GM21825 (cell line): ENCODE results near the gene LNPEP.

ENCODE experiments used
- ATAC-seq: cut with Tn5 transposase; IDR thresholded peaks from one replicate; pipeline ENCODE4 v1.9.1; 2021; ENCODE audit warnings: mild to moderate bottlenecking, moderate library complexity; ENCODE audit not compliant: unreplicated experiment

Gene LNPEP

GRCh38 chr5:96935559-96936430 lies at the start of gene LNPEP:
LNPEP (plus strand) TSS chr5:96936080; CDS start chr5:96936156, 76 bp downstream.
- peak; percentile 51 for ATAC-seq

- ATAC-seq, result no peak
Measured at GRCh38 chr5:96893342-96893741, 42.5 kb upstream of the LNPEP start.

DNA sequence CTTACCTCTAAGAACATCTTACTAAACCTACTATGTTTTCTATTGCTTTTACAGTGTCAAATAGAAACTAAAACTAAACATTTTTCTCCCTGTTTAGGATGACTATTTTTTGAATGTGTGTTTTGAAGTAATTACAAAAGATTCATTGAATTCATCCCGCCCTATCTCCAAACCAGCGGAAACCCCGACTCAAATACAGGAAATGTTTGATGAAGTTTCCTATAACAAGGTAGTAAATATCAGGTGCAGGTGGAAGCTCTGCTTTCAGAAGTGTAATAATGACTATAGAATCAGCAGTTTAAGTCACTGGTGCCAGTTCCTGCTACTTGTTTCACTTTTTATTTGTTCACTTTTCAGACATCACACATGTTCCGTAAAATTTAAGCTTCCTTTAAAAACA lies 39.6 kb upstream of the LNPEP start:
- peak; percentile 74 for ATAC-seq

DNA sequence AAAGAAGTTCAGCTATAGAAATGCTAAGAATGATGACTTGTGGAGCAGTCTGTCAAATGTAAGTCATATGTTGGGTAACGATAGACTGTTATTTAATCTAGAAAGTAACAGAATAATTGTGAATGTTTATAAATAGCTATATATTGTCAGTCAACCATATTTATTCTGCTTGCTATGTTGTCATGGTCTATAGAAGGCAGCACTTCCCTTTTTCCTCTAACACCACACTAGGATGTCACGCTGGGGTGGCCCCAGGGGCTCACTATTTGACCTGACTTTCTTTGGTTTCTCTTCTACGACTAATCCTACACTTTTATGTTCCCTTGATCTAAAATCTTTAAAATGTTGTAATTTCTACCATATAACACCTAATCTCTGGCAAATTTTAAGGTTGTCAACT lies 39.1 kb upstream of the LNPEP start:
- ATAC-seq, result peak; percentile 91

DNA sequence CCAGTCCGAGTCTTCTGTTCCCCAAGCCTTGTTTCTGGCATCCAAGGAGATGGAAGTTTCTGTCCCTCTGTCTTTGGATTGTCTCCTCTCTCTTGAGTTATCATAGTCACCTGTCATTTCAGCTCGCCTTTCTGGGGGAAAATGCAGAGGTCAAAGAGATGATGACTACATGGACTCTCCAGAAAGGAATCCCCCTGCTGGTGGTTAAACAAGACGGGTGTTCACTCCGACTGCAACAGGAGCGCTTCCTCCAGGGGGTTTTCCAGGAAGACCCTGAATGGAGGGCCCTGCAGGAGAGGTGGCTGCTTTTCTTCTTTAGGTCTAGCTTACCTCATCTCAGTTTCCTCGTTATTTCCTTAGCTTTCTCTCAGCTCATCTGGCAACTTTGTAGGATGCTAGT lies 34.5 kb upstream of the LNPEP start:
- ATAC-seq, result no peak

- no peak for ATAC-seq
Measured at GRCh38 chr5:96901841-96902240, 34.0 kb upstream of the LNPEP start.

DNA sequence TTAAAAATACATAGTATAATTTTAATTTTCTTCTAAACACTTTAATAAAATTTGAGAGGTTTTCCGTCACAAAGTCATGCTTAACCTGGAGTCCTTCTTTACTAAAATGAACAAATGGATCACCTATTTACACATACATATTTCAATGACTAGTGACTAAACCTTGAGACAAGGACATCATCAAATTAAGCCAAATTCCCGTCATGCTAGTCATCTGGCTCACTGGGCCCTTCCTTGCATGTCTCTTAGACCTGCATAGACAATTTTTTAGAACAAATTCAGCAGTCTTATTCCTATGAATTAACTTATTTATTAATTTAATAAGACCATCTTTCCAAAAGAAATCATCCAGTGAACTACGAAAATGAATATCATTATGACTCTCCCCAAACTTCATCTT lies 33.0 kb upstream of the LNPEP start:
- no peak for ATAC-seq

- no peak for ATAC-seq
Measured at GRCh38 chr5:96903300-96903699, 32.6 kb upstream of the LNPEP start.

GRCh38 chr5:96904054-96904931 lies 31.6 kb upstream of the LNPEP start:
- ATAC-seq, result no peak

DNA sequence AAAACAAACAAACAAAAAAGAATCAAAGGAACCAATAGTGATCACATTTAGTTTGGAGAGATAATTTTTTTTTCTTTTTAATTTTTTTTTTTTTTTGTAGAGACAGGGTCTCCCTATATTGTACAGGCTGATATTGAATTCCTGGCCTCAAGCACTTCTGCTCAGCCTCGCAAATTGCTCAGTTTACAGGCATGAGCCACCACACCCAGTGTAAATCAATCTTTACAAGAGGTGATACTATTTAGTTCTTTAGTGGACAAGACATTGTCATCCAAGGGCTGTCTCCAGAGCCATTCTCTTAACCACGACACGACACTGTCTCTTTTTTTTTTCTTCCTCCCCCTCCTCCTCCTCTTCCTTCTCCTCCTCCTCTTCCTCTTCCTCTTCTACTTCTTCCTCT lies 30.0 kb upstream of the LNPEP start:
- no peak for ATAC-seq

DNA sequence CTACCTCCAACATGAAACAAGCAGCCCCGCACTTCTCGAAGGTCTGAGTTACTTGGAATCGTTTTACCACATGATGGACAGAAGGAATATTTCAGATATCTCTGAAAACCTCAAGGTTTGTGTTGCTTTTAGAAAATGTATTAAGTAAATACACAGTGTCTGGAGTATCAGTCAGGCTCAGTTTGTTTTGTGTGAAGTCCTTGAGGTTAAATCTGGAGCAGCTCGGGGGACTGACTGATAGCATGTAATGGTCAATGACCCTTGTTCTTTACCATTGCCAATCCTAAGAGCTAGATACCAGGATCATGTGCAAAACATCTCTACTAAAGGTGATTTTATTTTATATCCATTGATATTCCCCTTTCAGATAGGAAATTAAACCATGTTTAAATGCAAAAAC lies 26.9 kb upstream of the LNPEP start:
- ATAC-seq, result no peak

DNA sequence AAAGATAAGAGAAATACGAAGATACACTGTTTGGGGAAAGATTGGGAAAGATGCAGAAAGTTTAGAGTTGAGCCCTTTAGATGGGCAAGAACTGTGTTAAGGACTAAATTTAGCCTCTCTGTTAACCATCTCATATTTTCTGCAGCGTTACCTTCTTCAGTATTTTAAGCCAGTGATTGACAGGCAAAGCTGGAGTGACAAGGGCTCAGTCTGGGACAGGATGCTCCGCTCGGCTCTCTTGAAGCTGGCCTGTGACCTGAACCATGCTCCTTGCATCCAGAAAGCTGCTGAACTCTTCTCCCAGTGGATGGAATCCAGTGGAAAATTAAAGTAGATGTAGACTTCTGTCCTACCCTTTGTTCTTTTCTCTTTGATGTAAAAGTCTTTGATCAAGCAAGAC lies 26.4 kb upstream of the LNPEP start:
- no peak for ATAC-seq

DNA sequence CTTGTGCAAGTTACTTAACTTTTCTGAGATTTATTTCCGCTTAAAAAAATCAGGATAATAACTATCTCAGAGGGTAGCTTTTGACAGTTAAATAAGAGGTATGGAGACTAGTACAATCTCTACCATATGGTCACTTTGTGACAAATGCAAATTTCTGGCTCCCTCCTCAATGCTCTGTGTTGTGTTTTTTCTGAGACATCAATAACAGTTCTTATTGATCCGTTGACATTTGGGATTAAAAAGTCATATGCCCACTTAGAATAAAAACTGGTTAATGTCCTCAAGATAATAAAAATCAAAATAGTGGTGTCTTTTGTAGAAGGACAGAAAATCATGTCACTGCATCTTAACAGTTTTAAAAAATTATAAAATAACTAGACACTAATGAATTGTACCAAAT lies 24.7 kb upstream of the LNPEP start:
- ATAC-seq, result no peak

DNA sequence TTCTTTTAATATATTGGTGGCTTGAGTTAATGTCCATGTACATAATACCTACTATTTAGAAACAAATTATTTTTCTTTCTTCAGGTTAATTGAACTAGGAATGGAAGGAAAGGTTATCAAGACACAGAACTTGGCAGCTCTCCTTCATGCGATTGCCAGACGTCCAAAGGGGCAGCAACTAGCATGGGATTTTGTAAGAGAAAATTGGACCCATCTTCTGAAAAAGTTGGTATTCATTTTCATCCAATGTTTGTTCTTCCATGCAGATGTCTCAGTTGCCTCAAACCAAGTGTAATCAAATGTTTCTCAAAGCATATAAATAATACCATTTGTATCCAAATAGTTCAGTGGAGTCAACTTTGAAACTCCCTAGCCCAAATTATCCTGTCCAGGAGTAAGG lies 22.6 kb upstream of the LNPEP start:
- ATAC-seq, result no peak

DNA sequence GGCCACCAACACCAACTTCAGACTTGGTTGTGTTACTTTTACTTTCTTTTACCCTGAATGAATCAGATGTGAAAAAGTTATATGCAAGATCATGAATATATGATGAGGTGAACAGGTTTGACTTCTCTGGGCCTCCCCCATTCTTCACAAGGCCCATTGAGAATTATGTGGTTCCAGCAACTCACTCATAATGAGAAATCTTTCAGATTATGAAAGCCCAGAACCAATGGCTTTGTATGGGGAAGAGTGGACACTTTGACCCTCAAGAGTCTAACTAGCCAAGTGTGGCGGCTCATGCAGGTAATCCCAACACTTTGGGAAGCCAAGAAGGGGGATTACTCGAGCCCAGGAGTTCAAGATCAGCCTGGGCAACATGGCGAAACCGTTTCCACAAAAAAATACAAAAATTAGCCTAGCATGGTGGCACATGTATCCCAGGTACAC lies 16.1 kb upstream of the LNPEP start:
- peak; percentile 63 for ATAC-seq

DNA sequence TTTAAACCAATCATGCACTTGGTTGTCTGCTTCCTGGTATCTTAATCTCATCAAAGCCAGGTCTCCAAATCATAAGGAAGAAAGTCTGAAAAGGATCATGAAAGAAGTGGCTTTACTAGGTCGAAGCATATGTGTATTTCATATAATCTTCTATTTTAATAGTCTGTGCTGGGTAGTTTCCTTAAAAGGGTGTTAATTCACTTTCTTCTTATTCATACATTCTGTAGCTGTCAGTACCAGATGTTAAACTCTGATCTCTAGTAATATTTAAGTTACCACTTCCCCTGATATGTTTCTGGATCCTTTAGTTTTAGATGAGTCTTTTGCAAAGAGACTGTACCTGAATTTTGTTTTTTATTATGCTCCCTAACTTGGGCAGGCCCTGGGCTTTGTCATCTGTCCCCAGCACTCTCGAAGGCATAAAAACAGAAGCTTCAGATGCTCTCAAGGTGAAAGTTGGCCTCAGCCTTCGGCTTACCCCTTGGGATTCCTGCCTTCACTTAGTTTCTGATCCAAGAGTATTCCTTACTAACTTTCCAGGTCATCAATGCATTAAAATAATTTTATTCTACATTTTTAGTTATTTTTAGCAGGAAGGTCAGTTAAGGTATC lies 15.0 kb upstream of the LNPEP start:
- ATAC-seq, result no peak

- ATAC-seq, result no peak
Measured at GRCh38 chr5:96922499-96923244, 13.2 kb upstream of the LNPEP start.

DNA sequence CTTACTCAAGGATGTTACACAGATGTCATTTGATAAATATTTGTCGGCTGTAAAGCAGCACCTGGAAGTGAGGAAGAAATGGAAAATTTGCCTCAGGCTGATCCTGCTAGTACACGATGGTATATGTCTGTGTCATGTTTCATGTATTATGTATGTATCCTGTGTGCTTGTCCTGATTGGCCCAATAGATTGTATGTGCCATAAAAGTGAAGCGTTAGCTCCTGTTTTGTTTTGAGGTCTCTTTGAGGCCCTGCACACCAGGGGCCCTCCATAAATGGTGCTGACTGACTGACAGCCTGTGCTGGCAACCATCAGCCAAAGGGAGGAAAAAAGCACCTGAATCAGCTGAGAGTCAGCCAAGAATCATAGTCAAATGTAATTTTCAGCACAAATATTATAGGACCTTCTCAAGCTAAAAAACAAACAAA lies 11.8 kb upstream of the LNPEP start:
- no peak for ATAC-seq

- no peak for ATAC-seq
Measured at GRCh38 chr5:96926276-96926675, 9.6 kb upstream of the LNPEP start.

DNA sequence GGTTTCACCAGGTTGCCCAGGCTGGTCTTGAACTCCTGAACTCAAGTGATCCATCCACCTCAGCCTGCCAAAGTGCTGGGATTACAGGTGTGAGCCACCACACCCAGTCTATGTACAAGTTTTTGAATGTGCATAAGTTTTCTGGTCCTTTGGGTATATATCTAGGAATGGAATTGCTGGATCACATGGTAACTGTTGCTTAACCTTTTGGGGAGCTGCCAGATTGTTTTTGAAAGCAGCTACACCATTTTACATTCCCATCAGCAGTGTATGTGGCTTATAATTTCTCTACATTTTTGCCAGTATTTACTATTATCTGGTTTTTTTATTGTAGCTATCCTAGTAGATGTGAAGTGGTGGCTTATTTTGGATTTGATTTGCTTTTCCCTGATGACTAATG lies 8.9 kb upstream of the LNPEP start:
- ATAC-seq, result no peak
